Adrenal gland (tissue), 12 donors: Measurements from ENCODE around the gene SZRD1. TPM values are rescaled to one million over a fixed set of nuclear protein-coding genes. Genes with fewer than 3 reads are reported as not detected.

Source experiments
- DNase-seq, 7 donors: peaks; one replicate each; pipeline ENCODE4 v3.0.0-alpha.2; 2019 to 2020
- H3K27ac ChIP-seq, 5 donors: fragments of 200-600 bp; sonication (generic) in 4 of 5; 1 replicate in 3 of 5; 2 replicates in 2 of 5; pipeline versions ENCODE4 v1.5.1 to v1.8.0; 2016 to 2020; ENCODE audit warnings: mild to moderate bottlenecking in 1 of 5
- H3K27me3 ChIP-seq: fragments of 200-600 bp; 2 replicates; pipeline ENCODE4 v1.8.0; 2021
- H3K36me3 ChIP-seq, 2 donors: fragments of 200-600 bp; replicated peaks in 1 of 2; 1 replicate in 1 of 2; 2 replicates in 1 of 2; pipeline versions ENCODE4 v1.5.1 to v1.8.0; 2018 to 2022
- H3K4me1 ChIP-seq, 2 donors: fragments of 200-600 bp; replicated peaks in 1 of 2; 1 replicate in 1 of 2; 2 replicates in 1 of 2; pipeline versions ENCODE4 v1.5.1 to v1.8.0; 2018 to 2021
- H3K4me3 ChIP-seq, 4 donors: fragments of 200-600 bp; sonication (generic) in 3 of 4; one replicate each; pipeline ENCODE4 v1.5.1; 2016 to 2018
- H3K9me3 ChIP-seq, 3 donors: fragments of 200-600 bp; sonication (generic) in 1 of 3; replicated peaks in 1 of 3; 1 replicate in 2 of 3; 2 replicates in 1 of 3; pipeline versions ENCODE4 v1.5.1 to v1.8.0; 2016 to 2021
- CTCF ChIP-seq, 6 experiments: fragments of 450-650 bp in 4 of 6; fragments of 200-600 bp in 2 of 6; sonication (generic) in 1 of 6; IDR thresholded peaks; 1 replicate in 5 of 6; 2 replicates in 1 of 6; pipeline versions ENCODE4 v1.5.1 to v1.8.0; 2016 to 2021; ENCODE audit warnings: antibody characterized with exemption in 6 of 6, mild to moderate bottlenecking in 2 of 6, moderate library complexity in 1 of 6
- POLR2A ChIP-seq, 2 donors: fragments of 450-650 bp; IDR thresholded peaks; one replicate each; pipeline ENCODE4 v1.6.1; 2017; ENCODE audit warnings: antibody characterized with exemption in 2 of 2, mild to moderate bottlenecking in 2 of 2, moderate library complexity in 1 of 2
- WGBS, 4 donors: extraction: QIAGEN DNeasy Blood & Tissue Kit in 2 of 4; methylation state at CpG; one replicate each; pipeline versions ENCODE4 v1.1.5 to v1.1.7; 2013 to 2017; 5-methylcytosine and 5-hydroxymethylcytosine counted together
- intact Hi-C, 2 donors: fragments of 100-400 bp; cut with DNase I; formaldehyde crosslinking; loops; one replicate each; pipeline versions ENCODE4 v1.14.1 to v1.15.0; 2022 to 2023
- polyA plus RNA-seq, 3 donors: library from polyadenylated mRNA; stranded (reverse); fragments of 200-250 nt in 2 of 3; fragments of 350-450 nt in 1 of 3; fragmentation: Illumina TruSeq in 1 of 3; extraction: RNeasy Lipid Tissue Mini Kit (QIAGEN cat#74804) in 1 of 3; gene quantifications; one replicate each; pipeline ENCODE4 v1.2.3, GENCODE V29; 2013 to 2014
- total RNA-seq, 9 donors: library from RNA; depleted of rRNA in 4 of 9; stranded (reverse); fragments of >200 nt in 4 of 9; fragments of 120-200 nt in 1 of 9; fragmentation: NEBNext Ultra II Directional in 1 of 9; extraction: Animal tissue kit (Norgen Biotek cat#: 25700) in 1 of 9; gene quantifications; one replicate each; pipeline versions ENCODE4 v1.1.0 to v1.2.4, GENCODE V29; 2013 to 2023
- donor health status: healthy with polysubstance abuse.
- donor health status: Bipolar disorder and iron deficiency.
- donor health status: DM: yes; HTN: yes; CAD: no.
- donor health status: DM: no; HTN: no; CAD: no.
- donor health status: DM: no; HTN: no; CAD: no.
- donor health status: DM: yes; HTN: yes; CAD: no.

SZRD1 gene
- total and polyA plus RNA-seq, 12 donors = 46.8 to 152 (median 89.0) TPM

GRCh38 chr1:16351994-16352841 lies 14.8 kb upstream of the SZRD1 start, which contains the start of gene FBXO42:
Gene FBXO42, minus strand, starts transcription at chr1:16352480. Its CDS starts 37,062 bp downstream, at chr1:16315418.
- peak; percentile 87 to 94 (median 90) for DNase-seq
- TF ChIP-seq POLR2A (IDR thresholded peaks at IDR 0.05) = peak; percentile 79 to 96
- peak in 4 of 6 experiments; percentile 32 to 59 (median 44) for TF ChIP-seq CTCF (IDR thresholded peaks at IDR 0.05)
- 0% methylated on average over 5 to 81 of the region's 81 CpGs for WGBS, 4 donors
- Histone ChIP-seq H3K27me3 (no peaks in the 10 kb centered on the region), H3K36me3 (no peaks in the 10 kb centered on the region), H3K4me1 (peaks cover 0 to 36% of the 10 kb centered on the region in 2 donors), H3K4me3 (peak within 1 kb of the TSS; percentile 43 to 99 (median 78)), H3K27ac (peak within 1 kb of the TSS; percentile 55 to 98 (median 93)), H3K9me3 (no peaks in the 10 kb centered on the region)
- intact Hi-C loops = loop anchor here (10.0 kb wide), 3 partner anchors 57 to 267 kb away; no protein-coding TSS in a partner anchor

GRCh38 chr1:16352842-16353535 lies 14.1 kb upstream of the SZRD1 start:
- H3K4me1 ChIP-seq = peaks cover 0 to 36% of the 10 kb centered on the region in 2 donors
- H3K9me3 ChIP-seq = no peaks in the 10 kb centered on the region
- H3K4me3 ChIP-seq = peak overlapping the region in 2 of 4 donors; percentile 96 to 99
- intact Hi-C loops = loop anchor here (10.0 kb wide), 3 partner anchors 58 to 268 kb away; no protein-coding TSS in a partner anchor
- peak overlapping the region in 4 of 5 donors; percentile 90 to 98 (median 95) for H3K27ac ChIP-seq
- no peaks in the 10 kb centered on the region for H3K36me3 ChIP-seq
- TF ChIP-seq POLR2A (IDR thresholded peaks at IDR 0.05) = no peak
- TF ChIP-seq CTCF (IDR thresholded peaks at IDR 0.05) = no peak
- H3K27me3 ChIP-seq = no peaks in the 10 kb centered on the region
- DNase-seq = peak in 1 of 7 donors; percentile 61
- WGBS, 4 donors = 54 to 64% (median 56%) methylated on average over 11 of the region's 11 CpGs

- DNase-seq = no peak
- Histone ChIP-seq H3K27ac (no peak overlapping the region), H3K4me1 (peaks cover 0 to 22% of the 10 kb centered on the region in 2 donors)
Measured at GRCh38 chr1:16354619-16355018, 12.4 kb upstream of the SZRD1 start.

More at GRCh38 chr1:16354619-16355018, 12.4 kb upstream of the SZRD1 start:
- no peaks in the 10 kb centered on the region for H3K9me3 ChIP-seq
- intact Hi-C loops = loop anchor here (10.0 kb wide), 3 partner anchors 60 to 270 kb away; no protein-coding TSS in a partner anchor
- TF ChIP-seq POLR2A (IDR thresholded peaks at IDR 0.05) = no peak
- TF ChIP-seq CTCF (IDR thresholded peaks at IDR 0.05) = no peak
- H3K4me3 ChIP-seq = no peak overlapping the region
- 82 to 94% (median 91%) methylated on average over 2 of the region's 2 CpGs for WGBS, 4 donors
- H3K36me3 ChIP-seq = no peaks in the 10 kb centered on the region
- H3K27me3 ChIP-seq = no peaks in the 10 kb centered on the region
